ENCODE results near the gene SLC16A2.
"Not testable (repeated sequence)": the region's sequence is repeated elsewhere in the genome, so short reads cannot be mapped to it uniquely, and the experiment has no call there.

Gene SLC16A2

GRCh38 chrX:74510401-74510800, 89.1 kb downstream of the SLC16A2 start:
- no peak for DNase-seq

DNA sequence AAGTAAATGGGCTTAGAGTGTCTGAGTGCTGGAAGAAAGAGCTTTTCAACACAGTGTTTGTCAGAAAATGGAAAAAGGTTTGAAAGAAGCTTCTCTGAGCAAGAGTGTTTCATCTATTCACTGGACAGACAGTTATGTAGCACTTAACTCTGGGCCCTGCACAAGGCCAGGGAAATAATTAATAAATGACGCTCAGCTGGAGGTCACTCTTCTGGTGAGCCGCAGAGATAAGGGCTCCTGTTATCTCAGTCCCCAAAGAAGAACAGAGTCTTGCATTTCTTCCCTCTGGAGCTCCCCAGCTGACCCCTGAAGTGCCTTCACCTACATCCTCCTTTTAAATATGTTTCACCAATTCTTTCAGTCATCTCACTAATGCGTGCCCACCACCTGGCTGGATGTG, 90.4 kb downstream of the SLC16A2 start:
- DNase-seq, result no peak

DNA sequence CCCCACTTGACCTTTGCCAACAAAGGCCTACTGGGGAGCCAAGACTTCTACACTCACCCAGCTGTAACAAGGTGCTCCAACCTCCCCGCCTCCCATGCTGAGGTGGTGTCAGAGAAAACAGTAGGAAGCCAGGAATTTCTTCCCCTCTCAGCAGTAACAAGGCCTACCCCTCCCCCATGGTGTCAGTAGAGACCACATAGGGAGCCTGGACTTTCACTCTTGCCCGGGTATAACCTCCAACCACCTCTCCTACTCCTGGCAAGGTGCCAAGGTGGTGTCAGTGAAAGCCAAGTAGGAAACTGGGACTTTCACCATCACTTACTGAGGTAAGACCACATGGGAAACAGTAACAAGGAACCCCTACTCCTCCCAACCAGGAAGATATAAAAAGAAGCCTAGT, 93.1 kb downstream of the SLC16A2 start:
- no peak for DNase-seq

- no peak for DNase-seq
Observed at GRCh38 chrX:74515356-74515755, 94.1 kb downstream of the SLC16A2 start.

DNA sequence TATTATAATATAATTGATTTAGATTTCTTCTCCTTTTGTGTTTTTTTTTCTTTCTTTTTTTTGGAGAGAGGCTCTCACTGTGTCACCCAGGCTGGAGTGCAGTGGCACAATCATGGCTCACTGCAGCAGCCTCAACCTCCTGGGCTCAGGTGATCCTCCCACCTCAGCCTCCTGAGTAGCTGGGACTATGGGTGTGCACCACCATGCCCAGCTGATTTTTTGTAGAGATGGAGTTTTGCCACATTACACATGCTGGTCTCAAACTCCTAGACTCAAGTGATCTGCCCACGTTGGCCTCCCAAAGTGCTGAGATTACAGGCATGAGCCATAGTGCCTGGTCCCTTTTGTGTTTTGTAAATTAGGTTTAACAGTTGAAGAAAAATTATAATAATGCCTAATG, 94.7 kb downstream of the SLC16A2 start:
- DNase-seq, result not testable (repeated sequence)

DNA sequence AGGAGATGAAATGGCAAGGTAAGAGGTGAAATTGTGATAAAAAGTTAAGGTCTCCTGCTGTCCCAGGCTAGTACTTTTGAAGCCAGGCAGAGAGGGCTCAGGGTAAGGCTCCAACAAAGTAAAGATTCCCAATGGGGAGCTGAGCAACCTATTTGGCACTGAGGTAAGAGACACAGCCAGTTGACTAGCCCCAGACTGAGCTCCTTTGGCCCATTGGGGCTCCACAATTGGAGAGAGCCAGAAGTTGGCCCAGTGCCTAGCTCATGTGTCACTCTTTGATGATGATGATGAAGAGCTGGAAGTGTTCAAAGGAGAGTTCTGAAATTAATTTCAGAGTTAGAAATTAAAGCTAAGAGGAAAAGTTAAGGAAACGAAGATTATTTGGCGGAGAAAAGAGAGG, 98.6 kb downstream of the SLC16A2 start:
- no peak for DNase-seq

DNA sequence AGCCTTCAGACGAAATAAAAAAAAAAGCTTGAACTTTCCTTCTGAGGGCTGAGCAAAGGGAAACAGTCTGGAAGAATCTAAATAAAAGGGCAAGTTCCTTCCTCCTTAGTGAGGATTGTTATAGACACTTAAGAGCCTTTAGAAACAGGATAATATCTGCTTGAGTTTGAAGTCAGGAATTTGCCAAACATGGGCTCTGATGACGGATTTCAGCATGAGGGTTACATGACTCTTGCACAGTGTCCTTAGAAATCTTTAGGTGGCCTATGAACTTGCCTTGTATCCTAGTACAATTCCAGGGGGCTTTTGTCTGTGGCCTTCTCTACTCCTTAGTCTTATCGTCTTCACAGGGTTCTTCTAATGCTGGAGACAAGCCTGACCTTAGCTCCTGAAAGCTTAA, 99.0 kb downstream of the SLC16A2 start:
- DNase-seq, result no peak

DNA sequence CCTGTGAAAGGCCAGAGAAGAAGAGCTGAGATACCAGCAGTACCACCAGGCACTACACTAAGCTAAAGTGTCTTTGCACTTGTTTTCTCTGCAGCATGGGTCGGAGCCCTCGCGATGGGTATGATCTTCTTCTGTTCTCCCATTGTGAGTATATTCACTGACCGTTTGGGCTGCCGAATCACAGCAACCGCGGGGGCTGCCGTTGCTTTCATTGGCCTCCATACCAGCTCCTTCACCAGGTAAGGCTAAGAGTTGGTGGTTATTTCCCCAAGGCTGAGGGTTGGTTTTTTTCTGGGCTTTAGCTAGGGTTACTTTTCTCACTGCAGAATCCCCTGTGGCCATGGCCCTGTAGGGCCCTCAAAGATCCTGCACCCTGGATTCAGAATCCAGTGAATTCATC, 99.6 kb downstream of the SLC16A2 start:
- no peak for DNase-seq

DNA sequence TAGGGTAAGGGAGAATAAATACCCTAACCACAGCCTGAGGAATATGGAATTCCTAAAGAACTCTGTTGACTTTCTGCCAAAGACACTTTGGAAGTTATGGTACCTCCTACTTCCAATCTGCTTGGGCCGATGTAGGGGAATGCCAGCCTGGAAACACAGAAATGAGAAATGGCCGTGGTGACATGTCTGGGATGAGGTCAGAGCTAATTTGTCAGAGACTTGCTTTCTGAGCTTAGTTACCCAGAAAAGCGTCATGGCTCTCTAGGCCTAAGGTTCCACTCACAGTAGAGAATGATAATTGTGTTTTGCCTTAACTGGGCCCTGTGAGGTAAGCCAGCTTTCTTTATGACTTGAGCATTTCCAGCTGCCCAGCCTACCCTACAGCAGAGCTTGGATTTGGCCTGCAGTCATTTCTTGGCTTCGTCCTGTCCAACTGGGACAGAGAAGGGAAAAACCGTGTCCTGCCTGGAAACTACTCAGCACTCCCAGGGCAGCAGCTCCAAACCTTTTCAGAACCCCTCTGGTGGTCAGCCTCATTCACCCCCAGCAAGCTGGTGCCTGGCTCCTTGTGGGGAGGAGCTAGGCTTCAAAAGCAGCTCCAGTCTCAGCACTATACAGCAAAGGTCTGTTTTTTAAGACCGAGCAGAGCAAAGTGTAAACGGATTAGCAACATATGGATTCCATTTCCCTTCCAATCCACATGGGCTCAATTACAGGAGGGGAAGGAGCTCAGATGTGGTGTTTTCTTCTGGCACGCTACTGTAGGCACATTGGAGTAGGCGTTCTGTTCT, 100.9 kb downstream of the SLC16A2 start:
- no peak for DNase-seq

DNA sequence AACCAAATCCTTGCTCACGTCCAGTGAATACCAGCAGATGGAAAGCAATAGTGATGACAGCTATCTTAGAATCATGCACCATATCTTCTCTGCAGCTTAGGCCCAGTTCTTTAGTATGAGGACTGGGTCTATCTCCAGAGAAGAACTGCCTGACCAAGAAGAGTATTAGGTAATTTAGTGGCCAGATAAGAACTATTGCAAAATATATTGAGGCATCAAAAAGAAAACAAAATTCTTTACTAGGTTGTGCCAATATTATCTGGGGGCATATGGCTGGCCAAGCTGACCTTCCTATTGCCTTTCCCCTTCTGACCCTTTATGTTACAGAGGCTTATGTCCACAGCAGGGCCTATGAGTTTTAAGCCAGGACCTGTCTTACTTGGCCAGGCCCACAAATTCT, 101.9 kb downstream of the SLC16A2 start:
- DNase-seq, result no peak

DNA sequence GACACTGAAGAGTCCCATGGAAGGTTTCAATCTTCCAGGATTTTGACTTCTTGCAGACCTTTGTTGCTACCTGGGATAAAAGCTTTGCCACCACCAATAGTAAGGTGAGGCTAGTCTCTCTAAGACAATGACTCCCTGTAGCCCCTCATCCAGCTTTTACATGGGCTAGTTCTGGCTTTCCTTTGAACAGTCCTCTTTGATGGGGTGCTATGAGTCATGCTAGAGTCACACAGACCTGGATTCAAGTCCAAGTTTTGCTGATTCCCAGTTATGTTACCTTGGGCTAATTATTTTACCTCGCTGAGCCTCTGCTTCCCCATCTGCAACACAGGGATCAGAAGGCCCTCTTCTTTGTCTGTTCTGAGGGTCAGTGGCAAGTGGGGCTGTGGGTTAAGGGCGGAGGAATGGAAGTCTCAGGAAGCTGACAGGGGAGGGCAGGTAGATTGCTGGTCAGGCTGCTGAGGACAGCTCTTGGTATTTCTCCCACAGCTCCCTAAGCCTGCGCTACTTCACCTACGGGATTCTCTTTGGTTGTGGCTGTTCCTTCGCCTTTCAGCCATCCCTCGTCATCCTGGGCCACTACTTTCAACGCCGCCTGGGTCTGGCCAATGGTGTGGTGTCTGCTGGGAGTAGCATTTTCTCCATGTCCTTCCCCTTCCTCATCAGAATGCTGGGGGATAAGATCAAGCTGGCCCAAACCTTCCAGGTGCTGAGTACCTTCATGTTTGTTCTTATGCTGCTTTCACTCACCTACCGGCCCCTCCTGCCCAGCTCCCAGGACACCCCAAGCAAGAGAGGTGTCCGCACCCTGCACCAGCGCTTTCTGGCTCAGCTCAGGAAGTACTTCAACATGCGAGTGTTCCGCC, 102.8 kb downstream of the SLC16A2 start:
- no peak for DNase-seq

- no peak for DNase-seq
Observed at GRCh38 chrX:74525116-74525515, 103.8 kb downstream of the SLC16A2 start.

DNA sequence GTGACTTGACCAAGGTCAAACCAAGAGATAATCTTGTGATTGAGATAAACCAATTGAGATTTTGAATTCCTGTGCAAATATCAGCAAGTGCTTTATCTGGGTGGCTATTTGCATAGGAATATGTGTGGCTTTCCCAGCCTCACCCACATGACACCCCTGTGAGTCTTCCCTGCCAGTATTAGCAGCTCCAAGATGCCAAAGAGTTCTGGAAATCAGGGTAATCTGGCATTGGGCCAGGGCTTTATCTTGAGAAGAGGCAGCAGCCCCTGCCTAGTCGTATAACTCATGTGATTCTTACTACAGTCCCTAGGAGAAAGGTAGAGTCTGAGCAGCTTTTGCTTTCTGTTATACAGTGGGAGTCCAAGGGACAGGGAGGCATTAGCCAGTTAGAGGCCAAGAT, 105.5 kb downstream of the SLC16A2 start:
- DNase-seq, result no peak

DNA sequence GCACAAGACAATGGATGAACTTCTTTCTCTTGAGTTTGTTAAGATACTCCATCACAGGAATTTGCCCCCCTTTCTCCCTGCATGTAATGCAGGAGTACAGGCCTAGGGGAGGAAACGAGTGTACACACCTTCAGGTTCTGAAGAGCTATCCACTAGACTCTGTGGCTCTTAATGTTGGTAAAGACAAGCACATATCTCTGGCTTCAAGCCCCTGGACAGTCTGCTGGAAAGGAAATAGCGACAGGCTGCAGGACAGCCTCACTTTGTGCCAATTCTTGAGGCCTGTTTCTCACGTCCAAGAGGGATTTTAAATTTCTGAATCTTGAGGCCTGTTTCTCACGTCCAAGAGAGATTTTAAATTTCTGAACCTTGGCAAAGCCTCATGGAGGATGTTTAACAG, 106.1 kb downstream of the SLC16A2 start:
- no peak for DNase-seq

- DNase-seq, result no peak
Observed at GRCh38 chrX:74529311-74529710, 108.0 kb downstream of the SLC16A2 start.

DNA sequence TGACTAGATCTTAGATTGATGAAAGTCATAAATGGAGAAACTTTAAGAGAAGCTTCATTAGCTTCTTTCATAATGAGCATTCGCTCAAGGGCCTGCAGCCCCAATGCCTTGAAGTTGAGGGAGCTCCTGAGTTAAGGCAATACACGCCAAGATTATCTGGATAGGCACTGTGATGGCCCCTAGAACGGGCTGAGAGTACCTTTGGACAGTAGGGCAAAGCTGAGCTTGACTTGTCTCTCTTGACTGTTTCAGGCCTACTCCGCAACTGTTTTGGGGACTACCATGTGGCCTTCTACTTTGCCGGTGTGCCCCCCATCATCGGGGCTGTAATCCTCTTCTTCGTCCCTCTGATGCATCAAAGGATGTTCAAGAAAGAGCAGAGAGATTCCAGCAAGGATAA, 109.8 kb downstream of the SLC16A2 start:
- no peak for DNase-seq

DNA sequence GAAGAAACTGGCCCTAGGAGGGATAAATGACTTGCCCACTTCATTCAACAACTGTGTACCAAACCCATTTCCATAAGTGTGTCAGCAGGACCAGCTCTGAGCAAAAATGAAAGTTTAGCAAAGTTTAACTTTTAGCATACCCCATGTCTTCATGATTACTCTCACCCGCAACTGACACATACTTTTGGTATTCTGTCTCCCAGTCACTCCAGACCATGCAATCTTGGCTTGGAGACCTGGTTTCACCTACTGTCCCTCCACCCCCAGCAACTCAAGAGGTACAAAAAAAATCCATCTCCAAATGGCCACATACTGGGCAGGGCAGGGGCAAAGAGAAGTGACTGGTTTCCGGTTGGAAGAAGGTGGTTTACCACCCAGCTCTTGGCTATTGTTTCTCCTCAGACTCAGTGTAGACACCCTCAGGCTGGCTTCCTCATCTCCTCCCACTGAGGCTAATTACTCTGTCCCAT, 113.3 kb downstream of the SLC16A2 start:
- no peak for DNase-seq

DNA sequence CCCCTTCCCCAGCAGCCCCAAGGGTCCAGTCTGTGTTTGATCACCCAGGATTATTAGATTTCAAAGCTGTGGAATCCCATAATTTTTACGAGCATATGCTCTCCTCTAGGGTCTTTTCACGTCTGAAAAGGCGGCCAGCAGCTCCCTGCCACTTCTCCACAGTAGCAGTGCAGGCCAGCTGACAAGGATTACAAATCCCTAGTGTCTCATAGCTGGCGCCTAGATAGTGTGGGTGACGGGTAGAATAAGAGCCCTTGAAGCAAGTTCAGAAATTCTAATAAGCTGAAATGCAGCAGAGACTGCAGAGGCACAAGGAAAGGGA, 113.8 kb downstream of the SLC16A2 start:
- DNase-seq, result no peak

DNA sequence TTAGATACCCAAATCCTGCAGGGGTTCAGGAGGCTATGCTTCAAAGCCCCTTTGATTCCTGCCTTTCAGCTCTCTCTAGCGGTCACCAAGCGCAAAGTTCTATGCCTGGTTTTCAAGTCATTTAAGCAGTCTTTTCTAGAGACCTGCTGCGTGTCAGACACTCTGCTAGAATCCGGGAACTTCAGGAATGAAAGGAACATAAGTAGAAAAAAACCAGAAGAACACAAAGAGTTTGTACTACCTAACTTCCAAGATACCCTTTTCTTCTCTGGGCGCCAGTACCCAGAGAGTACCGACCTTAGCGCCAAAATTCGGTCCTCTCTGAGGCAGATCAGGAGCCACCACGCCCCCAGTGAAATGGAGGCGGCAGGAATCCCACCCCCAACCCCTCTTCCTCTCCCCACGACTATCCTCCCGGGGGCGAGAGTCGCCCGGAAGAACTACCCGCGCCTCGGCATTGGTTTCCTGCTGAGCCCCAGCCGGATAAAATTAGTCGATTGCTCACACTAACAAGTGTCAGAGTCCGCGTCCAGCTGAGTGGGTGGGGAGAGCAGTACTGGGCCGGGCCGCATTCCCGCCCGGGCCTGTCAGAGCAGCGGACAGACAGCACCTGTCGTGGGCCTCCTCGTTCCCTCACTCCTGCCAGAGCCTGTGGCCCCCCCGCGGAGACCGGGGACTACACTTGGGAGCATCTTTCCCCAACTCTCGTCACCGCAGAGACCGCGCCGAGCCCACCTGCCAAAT, 114.3 kb downstream of the SLC16A2 start:
- DNase-seq, result peak; percentile 25

GRCh38 chrX:74536152-74536831, 115.0 kb downstream of the SLC16A2 start:
- DNase-seq, result peak; percentile 28

- DNase-seq, result no peak
Observed at GRCh38 chrX:74536832-74537371, 115.6 kb downstream of the SLC16A2 start.

DNA sequence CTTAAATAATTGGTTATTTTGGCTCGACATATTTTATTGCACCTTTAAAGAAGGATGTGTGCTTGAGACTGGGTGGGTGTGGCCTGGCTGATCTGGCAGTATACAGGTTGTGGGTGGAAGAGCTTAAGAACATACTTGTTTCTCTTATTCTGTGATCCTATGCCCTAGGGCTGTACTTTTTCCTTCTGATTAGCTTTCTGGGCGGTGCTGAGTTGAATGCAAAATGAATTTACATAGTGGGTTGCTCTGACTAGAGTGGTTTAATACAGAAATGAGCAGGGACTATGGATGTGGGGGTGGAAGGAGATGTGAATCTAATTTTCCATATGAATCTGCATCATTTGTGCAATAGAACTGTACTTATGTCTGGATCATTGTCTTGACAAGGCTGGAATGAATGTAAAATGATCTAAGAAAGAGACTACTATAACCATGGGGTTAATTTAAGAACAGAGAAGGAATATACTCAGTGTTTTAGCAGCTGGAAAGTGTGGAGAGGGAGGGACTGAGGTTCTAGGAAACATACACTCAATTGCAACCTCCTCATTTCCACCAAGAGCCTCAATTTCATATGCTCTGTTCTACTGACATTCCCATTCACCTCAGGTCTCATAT, 119.4 kb downstream of the SLC16A2 start:
- no peak for DNase-seq
